DOHH2 (cell line): ENCODE data around the gene GRHPR.

Experiments used
- H3F3A ChIP-seq: fragments of 200-600 bp; sonication (generic), shearing (Covaris generic); 2 replicates; pipeline ENCODE4 v1.6.0; 2016; ENCODE audit warnings: antibody characterized with exemption, mild to moderate bottlenecking; ENCODE audit not compliant: control insufficient read depth, insufficient read depth
- H3K27ac ChIP-seq: fragments of 200-600 bp; sonication (generic); 2 replicates; pipeline ENCODE4 v1.5.1; 2014; ENCODE audit warnings: low read depth, mild to moderate bottlenecking, low read length, moderate library complexity
- H3K27me3 ChIP-seq: fragments of 200-600 bp; sonication (generic); 2 replicates; pipeline ENCODE4 v1.6.1; 2014; ENCODE audit warnings: mild to moderate bottlenecking, low read length, mixed read lengths; ENCODE audit not compliant: control insufficient read depth
- H3K36me3 ChIP-seq: fragments of 200-600 bp; sonication (generic); 2 replicates; pipeline ENCODE4 v1.6.1; 2014; ENCODE audit warnings: mild to moderate bottlenecking, low read length, moderate library complexity, mixed read lengths; ENCODE audit not compliant: control insufficient read depth
- H3K4me1 ChIP-seq: fragments of 200-600 bp; sonication (generic); 2 replicates; pipeline ENCODE4 v1.6.1; 2014; ENCODE audit warnings: mild to moderate bottlenecking, low read length, mixed read lengths; ENCODE audit not compliant: control insufficient read depth
- H3K4me2 ChIP-seq: fragments of 200-600 bp; sonication (generic); 2 replicates; pipeline ENCODE4 v1.6.0; 2014; ENCODE audit warnings: mild to moderate bottlenecking, low read length, moderate library complexity
- H3K4me3 ChIP-seq: fragments of 200-600 bp; sonication (generic); 2 replicates; pipeline ENCODE4 v1.5.1; 2014; ENCODE audit warnings: mild to moderate bottlenecking, low read length, mixed read lengths
- H3K79me2 ChIP-seq: fragments of 200-600 bp; sonication (generic); 2 replicates; pipeline ENCODE4 v1.6.1; 2014; ENCODE audit warnings: mild to moderate bottlenecking, low read length, mixed read lengths; ENCODE audit not compliant: control insufficient read depth
- H3K9me2 ChIP-seq: fragments of 200-600 bp; sonication (generic); replicated peaks from 2 replicates; pipeline ENCODE4 v1.6.1; 2014; ENCODE audit warnings: mild to moderate bottlenecking, low read length, mixed read lengths; ENCODE audit not compliant: control insufficient read depth
- H3K9me3 ChIP-seq: fragments of 200-600 bp; sonication (generic); 2 replicates; pipeline ENCODE4 v1.6.1; 2014; ENCODE audit warnings: antibody characterized with exemption, low read length, mixed read lengths; ENCODE audit not compliant: control insufficient read depth, insufficient read depth
- H4K20me1 ChIP-seq: fragments of 200-600 bp; sonication (generic); 2 replicates; pipeline ENCODE4 v1.6.0; 2014; ENCODE audit warnings: low read depth, mild to moderate bottlenecking, antibody characterized with exemption, low read length, moderate library complexity; ENCODE audit not compliant: control insufficient read depth, insufficient read depth
- EZH2phosphoT487 ChIP-seq: fragments of 200-600 bp; sonication (generic); IDR thresholded peaks from 2 replicates; pipeline ENCODE4 v1.6.1; 2017; ENCODE audit warnings: borderline replicate concordance, mild to moderate bottlenecking, antibody characterized with exemption, low read length, moderate library complexity, mixed read lengths
- TF ChIP-seq, protein P1 (sequence below): fragments of 200-600 bp; sonication (generic); IDR thresholded peaks from one replicate; pipeline ENCODE4 v1.5.1; 2014; ENCODE audit warnings: antibody characterized with exemption, mild to moderate bottlenecking, low read depth, low read length; ENCODE audit not compliant: poor library complexity, severe bottlenecking

The GRHPR gene

DNA sequence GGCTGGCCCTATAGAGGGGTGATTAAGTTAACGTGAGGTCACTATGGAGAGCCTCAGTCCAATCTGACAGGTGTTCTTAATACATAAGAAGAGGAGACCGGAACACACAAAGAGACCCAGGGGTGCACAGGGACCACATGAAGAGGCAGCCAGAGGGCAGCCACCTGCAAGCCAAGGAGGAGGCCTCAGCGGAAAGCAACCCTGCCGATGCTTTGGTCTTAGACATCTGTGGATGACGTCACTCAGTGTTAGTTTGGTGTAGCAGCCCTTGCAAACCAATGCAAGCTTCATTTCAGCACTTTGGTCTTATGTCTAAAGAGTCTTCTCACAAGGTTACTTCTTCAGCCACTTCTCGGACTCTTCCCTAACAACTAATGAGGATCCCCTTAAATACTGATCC lies 47.6 kb upstream of the GRHPR start:
- peaks cover 65% of the 10 kb centered on the region for H3F3A ChIP-seq
- TF ChIP-seq EZH2phosphoT487: no peak
- TF ChIP-seq, protein P1, sequence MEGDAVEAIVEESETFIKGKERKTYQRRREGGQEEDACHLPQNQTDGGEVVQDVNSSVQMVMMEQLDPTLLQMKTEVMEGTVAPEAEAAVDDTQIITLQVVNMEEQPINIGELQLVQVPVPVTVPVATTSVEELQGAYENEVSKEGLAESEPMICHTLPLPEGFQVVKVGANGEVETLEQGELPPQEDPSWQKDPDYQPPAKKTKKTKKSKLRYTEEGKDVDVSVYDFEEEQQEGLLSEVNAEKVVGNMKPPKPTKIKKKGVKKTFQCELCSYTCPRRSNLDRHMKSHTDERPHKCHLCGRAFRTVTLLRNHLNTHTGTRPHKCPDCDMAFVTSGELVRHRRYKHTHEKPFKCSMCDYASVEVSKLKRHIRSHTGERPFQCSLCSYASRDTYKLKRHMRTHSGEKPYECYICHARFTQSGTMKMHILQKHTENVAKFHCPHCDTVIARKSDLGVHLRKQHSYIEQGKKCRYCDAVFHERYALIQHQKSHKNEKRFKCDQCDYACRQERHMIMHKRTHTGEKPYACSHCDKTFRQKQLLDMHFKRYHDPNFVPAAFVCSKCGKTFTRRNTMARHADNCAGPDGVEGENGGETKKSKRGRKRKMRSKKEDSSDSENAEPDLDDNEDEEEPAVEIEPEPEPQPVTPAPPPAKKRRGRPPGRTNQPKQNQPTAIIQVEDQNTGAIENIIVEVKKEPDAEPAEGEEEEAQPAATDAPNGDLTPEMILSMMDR: peak; percentile 42
- H3K4me1 ChIP-seq: peaks cover 98% of the 10 kb centered on the region
- no peaks in the 10 kb centered on the region for H3K79me2 ChIP-seq
- no peaks in the 10 kb centered on the region for H3K9me3 ChIP-seq
- peak overlapping the region; percentile 64 for H3K4me3 ChIP-seq
- H4K20me1 ChIP-seq: no peaks in the 10 kb centered on the region
- no peaks in the 10 kb centered on the region for H3K9me2 ChIP-seq
- no peaks in the 10 kb centered on the region for H3K27me3 ChIP-seq
- H3K27ac ChIP-seq: peak overlapping the region; percentile 99
- H3K4me2 ChIP-seq: peak overlapping the region; percentile 88
- no peaks in the 10 kb centered on the region for H3K36me3 ChIP-seq

DNA sequence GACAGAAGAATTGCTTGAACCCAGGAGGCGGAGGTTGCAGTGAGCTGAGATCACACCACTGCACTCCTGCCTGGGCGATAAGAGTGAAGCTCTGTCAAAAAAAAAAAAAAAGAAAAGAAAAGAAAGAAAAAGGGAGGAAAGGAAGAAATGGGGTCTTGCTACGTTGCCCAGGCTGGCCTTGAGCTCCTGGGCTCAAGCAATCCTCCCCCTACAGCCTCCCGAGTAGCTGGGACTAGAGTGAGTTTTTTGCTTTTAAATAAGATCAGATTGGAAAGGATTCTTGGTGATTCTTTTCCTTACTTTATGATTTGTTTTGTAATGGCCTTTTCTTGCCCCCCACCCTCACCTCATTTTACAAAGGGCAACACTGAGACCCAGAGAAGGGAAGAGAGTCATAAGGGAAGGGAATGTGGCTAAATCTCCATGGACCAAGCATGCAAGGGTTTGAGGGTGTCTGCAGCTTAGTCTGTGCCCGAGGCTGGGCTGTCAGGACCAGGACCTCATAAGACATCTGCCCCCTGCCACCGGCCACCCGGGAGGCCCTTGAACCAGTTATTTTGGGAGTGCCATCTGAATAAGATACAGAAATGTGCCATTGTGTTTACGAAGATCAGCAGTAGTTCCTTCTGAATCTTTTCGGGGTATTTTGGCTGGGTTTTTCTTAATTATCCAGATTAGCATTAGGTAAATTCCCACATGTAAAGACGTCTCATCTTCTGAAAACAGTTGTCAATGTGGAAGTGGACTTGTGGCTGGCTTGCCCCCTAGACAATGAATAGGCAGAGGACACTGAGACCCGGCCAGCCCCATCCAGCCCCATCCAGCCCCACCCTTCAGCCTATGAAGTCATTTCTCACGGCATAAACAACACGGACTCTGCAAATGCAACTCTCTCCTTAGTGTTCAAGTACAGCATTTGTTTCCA lies 44.5 kb upstream of the GRHPR start:
- peak overlapping the region; percentile 33 for H3K4me3 ChIP-seq
- H4K20me1 ChIP-seq: no peaks in the 10 kb centered on the region
- peaks cover 65% of the 10 kb centered on the region for H3F3A ChIP-seq
- peak overlapping the region; percentile 88 for H3K4me2 ChIP-seq
- peak overlapping the region; percentile 99 for H3K27ac ChIP-seq
- no peaks in the 10 kb centered on the region for H3K27me3 ChIP-seq
- TF ChIP-seq, protein P1: no peak
- TF ChIP-seq EZH2phosphoT487: no peak
- H3K9me3 ChIP-seq: peaks cover 7% of the 10 kb centered on the region; the same call in 1 of the 2 replicates
- H3K9me2 ChIP-seq: no peaks in the 10 kb centered on the region
- H3K79me2 ChIP-seq: no peaks in the 10 kb centered on the region
- peaks cover 11% of the 10 kb centered on the region for H3K36me3 ChIP-seq
- peaks cover 99% of the 10 kb centered on the region for H3K4me1 ChIP-seq

DNA sequence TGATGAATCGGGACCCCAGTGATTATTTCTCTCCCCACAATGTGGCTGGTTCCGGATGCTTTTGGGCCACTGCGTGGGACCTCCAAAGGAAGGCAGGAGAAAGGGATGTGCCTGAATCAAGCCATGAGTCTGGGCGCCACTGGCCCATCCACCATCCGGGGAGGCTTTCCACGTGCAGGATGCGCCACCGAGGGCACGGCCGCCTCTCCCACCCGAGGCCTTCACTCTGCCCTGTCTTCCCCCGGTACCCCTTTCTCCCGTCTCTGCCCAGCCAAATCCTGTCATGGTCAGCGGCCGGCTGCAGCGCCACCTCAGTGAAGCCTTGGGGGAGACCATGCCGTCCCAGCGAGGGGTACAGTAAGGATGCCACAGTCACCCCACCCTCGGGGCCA lies 43.9 kb upstream of the GRHPR start:
- Histone ChIP-seq H3K4me1 (peaks cover 99% of the 10 kb centered on the region), H3K4me2 (peak overlapping the region; percentile 88), H3K36me3 (peaks cover 11% of the 10 kb centered on the region), H3K79me2 (no peaks in the 10 kb centered on the region), H3K9me2 (no peaks in the 10 kb centered on the region), H3K27me3 (no peaks in the 10 kb centered on the region), H3K9me3 (peaks cover 7% of the 10 kb centered on the region; the same call in 1 of the 2 replicates), H3K27ac (peak overlapping the region; percentile 99), H4K20me1 (no peaks in the 10 kb centered on the region), H3F3A (peaks cover 61% of the 10 kb centered on the region), H3K4me3 (peak overlapping the region; percentile 33)
- TF ChIP-seq EZH2phosphoT487: no peak
- TF ChIP-seq, protein P1: peak; percentile 20
